IPS-NIHi7 (cell line): Measurements from ENCODE around the gene KLK15.

ENCODE experiments used
- DNase-seq: peaks from one replicate; pipeline ENCODE4 v3.0.0; 2012; ENCODE audit warnings: mixed read lengths; ENCODE audit errors: extremely low spot score

KLK15 gene

GRCh38 chr19:50777261-50777660 lies 56.1 kb downstream of the KLK15 start:
- no peak for DNase-seq

GRCh38 chr19:50776131-50776530 lies 57.2 kb downstream of the KLK15 start:
- no peak for DNase-seq
